Hippocampal formation (tissue), 2 donors: ENCODE results near the gene SLC9A8.

Experiments used
- DNase-seq, 2 donors: peaks; one replicate each; lab custom pipeline; 2025; lab: John Stamatoyannopoulos, UW

The SLC9A8 gene

GRCh38 chr20:49916146-49917002, 103.7 kb downstream of the SLC9A8 start:
- no peak for DNase-seq

GRCh38 chr20:49918446-49918845, 105.8 kb downstream of the SLC9A8 start:
- DNase-seq, result no peak

DNA sequence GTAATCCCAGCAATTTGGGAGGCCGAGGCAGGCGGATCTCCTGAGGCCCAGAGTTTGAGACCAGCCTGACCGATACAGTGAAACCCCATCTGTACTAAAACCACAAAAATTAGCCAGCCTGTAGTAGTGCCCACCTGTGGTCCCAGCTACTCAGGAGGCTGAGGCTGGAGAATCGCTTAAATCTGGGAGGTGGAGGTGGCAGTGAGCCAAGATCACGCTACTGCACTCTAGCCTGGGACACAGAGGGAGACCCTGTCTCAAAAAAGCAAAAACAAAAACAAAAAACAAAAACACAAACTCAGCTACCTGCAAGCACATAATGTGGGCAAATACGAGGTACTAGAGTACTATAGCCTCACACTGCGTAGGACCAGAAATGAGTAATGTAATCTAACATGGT, 106.4 kb downstream of the SLC9A8 start:
- DNase-seq, result no peak

DNA sequence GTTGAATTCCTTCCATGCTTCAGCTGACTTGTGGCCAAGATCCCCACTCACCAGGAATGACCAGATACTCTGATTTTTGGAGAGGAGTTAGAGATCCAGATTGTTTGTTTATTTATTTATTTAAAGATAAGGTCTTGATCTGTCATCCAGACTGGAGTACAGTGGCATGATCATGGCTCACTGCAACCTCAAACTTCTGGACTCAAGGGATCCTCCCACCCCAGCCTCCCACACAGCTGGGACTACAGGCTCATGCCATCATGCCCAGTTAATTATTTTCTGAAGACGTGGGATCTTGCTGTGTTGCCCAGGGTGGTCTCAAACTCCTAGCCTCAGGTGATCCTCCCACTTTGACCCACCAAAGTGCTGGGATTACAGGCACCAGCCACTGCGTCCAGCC, 106.8 kb downstream of the SLC9A8 start:
- no peak for DNase-seq

DNA sequence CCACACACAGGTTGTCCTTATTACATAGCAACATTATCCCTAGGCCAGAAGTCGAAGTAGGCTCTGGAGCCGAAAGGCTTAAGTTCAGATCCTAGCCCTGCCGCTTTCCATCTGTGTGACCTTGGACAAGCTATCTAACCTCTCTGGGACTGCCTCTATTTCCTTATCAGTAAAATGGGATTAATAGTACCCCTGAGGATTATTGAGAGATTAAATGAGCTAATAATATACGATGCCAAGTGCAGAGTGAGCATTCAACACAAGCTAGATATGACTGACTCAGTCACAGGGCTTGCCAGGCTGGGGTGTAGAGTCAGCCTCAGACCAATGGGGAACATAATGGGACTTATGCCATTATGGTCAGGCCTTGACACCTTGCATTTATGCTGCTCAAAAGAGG, 111.6 kb downstream of the SLC9A8 start:
- DNase-seq, result no peak

GRCh38 chr20:49925901-49926454, 113.3 kb downstream of the SLC9A8 start:
- no peak for DNase-seq

DNA sequence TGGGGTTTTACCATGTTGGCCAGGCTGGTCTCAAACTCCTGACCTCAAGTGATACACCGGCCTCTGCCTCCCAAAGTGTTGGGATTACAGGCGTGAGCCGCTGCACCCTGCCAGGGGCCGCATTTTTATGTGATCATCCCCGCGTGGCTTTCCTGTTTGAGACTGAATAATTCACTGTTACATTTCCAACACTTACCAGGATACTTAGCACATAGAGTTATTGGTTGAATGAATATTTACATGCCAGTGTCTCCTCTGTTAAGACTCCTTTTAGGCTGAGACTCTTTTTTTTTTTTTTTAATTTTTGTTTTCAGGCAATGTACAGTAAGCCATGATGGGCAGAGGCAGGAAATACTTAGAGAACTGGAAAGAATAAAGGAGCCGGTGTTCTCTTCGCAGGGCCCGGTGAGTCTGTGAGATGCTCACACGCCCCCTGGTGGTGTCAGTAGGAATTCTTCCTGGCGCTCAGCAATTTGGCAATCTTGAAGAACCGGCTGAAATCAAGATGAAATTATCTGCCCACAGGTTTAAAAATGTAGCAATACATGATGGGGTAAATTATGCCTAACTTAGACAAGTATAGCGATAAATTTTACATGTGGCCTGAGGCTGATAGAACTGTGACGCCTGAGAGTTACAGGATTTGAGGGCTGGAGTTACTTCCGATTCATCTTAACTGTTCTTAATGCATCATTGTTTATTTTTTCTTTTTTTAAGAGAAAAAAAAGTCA, 115.9 kb downstream of the SLC9A8 start:
- DNase-seq, result peak; percentile 74 to 85

- DNase-seq, result no peak
Observed at GRCh38 chr20:49929142-49929494, 116.5 kb downstream of the SLC9A8 start.

DNA sequence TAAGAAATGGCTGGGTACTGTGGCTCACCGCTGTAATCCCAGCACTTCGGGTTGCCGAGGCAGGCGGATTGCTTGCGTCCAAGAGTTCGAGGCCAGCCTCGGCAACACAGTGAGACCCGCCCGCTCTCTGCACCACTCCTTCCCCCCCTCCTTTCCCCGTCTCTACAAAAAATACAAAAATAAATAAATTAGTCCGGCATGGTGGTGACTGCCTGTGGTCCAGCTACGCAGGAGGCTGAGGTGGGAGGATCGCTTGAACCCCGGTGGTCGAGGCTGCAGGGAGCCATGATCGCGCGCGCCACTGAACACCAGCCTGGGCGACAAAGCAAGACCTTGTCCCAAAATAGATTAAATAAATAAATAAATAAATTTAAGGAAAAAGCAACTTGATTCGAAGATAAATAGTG, 123.1 kb downstream of the SLC9A8 start:
- DNase-seq, result no peak

DNA sequence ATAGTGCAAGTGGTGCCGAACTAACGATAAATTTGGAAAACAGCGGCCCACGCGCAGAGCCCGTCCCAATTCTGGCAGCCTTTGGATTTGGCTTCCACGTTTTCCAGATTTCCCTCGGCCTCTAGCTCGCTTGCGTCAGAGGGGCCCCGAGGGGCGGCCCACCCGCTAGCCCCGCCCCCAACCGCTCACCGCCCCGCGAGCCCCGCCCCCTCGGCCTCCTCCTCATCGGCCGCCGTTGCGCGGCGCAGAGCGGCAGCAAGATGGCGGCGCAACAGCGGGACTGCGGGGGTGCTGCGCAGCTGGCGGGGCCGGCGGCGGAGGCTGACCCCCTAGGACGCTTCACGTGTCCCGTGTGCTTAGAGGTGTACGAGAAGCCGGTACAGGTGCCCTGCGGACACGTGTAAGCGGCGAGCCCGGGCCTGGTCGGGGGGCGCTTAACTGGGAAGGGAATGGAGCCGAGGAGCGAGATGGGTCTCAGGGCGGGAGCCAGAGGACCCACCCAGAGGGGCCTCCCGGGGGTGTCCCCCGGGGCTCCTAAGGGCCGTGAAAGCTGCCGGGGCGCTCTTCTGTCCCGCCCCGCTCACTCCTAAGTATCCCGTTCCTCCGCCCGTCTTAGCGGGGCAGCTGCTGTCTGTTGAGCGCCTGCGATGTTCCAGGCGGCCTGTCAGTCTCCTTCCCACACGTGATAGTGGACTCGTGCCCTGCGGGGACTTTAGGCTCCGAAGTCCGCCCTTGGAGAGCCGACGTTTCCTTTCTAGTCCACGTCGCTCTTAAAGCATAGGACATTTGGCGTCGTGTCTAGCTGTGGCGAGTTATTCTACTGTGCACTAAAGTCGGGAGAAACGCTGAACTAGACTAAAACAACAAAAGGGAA, 123.8 kb downstream of the SLC9A8 start, which contains the start of gene RNF114:
Gene RNF114, plus strand, starts transcription at position 245 of the 874 bp plus-strand sequence. Its CDS starts 16 bp downstream, at position 261.
- DNase-seq, result peak; percentile 84 to 86

DNA sequence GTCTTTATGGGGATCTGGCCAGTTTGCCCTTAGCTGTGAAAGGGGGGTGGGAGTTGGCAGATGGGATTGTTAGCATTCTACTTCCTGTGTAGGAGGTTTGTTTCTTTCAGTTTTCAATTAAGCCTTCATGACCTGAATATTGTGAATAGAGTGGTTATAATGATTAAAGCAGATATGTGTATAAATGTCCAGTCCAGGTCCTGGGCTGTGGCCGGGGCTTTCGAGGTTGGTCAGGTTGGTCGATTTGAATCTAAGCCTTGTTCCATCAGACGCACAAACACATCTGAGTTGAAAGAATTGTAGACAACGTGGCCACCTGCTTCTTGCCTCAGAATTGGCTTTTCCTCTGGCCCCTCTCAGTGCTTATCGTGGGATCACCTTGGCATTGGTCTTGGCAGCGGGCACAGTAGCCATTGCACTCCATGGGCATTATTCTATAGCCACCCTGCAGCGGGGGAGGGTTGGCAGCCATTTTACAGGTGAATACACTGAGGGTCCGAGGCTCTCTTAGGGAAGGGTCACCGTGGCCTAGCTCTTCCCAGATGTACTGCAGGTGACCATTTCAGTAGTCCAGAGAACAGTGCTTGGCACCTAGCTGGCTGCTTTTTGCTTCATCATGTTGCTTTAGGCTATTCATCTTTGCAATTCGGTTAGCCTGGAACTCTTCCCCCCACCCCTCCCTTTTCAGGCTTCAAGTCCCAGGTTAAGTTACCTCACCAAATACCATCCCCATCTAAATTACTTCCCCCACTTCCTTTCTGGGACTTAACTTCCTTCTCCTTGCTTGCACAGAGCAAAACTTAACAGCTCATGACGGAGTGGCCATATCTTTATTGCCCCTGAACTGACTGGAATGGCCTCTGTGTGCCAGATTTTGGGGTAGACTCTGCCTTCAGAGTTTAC, 124.7 kb downstream of the SLC9A8 start:
- DNase-seq, result no peak

- DNase-seq, result peak in 1 of 2 donors; percentile 22
Observed at GRCh38 chr20:49938173-49939163, 125.8 kb downstream of the SLC9A8 start.

DNA sequence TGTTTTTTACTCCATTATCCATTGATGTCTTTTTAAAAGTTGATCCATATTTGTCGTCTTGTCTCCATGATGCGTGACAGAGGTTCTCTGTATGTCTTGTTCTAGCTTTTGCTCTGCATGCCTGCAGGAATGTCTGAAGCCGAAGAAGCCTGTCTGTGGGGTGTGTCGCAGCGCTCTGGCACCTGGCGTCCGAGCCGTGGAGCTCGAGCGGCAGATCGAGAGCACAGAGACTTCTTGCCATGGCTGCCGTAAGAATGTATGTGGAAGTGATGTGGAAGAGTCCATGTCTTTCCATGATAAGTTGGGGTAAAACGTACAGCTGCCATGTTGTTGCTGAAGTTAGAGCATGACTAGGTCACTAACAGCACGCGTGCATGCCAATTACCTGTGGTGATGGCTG, 128.8 kb downstream of the SLC9A8 start:
- no peak for DNase-seq
